ENCODE data around the gene MAPK9.

MAPK9 gene

DNA sequence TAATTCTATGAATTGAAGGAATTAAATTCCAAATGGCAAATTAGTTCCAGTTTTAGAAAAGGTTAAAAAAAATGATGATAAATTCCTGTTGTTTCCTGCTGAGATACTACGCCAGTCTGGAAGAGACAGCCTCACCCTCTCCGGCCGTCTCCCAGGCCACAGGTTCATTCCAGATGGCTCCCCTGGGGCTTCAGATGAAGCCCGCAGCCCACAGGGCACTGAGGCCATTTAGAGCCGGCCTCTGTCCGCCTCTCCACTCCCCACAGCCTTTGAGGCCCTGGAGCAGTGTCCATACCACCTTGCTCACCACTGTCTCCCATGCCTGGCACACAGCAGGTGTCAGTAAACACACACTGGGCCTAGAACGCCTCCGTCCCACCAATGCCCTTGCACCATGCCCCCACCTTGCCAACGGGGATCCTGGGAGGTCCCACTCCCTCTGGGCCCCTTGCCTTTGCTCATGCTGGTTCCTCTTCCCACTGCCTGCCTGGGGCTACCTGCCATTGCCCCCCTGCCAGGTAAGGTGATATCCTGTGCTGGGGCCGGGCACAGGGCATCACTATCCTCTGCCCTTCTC lies 35.2 kb upstream of the MAPK9 start:
- Histone ChIP-seq H4K20me1 (ENCODE audit: insufficient read depth, low read length, poor library complexity, severe bottlenecking) (no peaks in the 10 kb centered on the region), H3K4me1 (ENCODE audit: insufficient read depth, low read length, poor library complexity, severe bottlenecking) (no peaks in the 10 kb centered on the region), H3K9ac (ENCODE audit: low read depth, low read length, poor library complexity, severe bottlenecking) (no peak overlapping the region), H2AFZ (ENCODE audit: low read length) (no peak overlapping the region), H3K27me3 (ENCODE audit: insufficient read depth, low read length, poor library complexity, severe bottlenecking) (no peaks in the 10 kb centered on the region), H3K4me3 (ENCODE audit: low read length, poor library complexity, severe bottlenecking) (no peak overlapping the region), H3K9me3 (ENCODE audit: insufficient read depth, low read depth, low read length) (no peaks in the 10 kb centered on the region), H3F3A (ENCODE audit: low read depth) (no peaks in the 10 kb centered on the region), H3K4me2 (ENCODE audit: low read depth, low read length, poor library complexity, severe bottlenecking) (no peak overlapping the region), H3K9me2 (replicated peaks; ENCODE audit: low read depth, low read length) (no peaks in the 10 kb centered on the region), H3K79me2 (ENCODE audit: insufficient read depth, low read length) (no peaks in the 10 kb centered on the region), H3K36me3 (ENCODE audit: insufficient read depth, low read length) (no peaks in the 10 kb centered on the region)
- TF ChIP-seq CTCF (conservative IDR thresholded peaks at IDR 0.05; ENCODE audit: low read length), result no peak
- no peak for TF ChIP-seq EZH2phosphoT487 (IDR thresholded peaks at IDR 0.05; ENCODE audit: borderline replicate concordance)

DNA sequence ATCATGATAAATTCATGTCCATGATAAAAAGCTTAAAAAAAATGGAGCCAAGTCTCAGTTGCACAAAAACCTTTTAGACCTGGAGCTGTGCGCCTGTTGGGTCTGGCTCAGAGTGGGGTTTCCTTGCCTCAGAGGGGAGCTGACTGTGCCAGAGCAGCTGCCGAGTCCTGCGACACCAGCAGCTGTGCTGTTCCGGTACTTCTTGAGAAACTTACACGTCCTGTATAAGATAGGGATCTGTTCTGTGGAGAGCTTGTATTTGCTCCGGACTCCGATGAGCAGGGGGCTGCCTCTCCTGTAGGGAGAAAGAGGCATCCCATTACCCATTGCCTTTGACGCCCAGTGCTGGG lies 32.7 kb upstream of the MAPK9 start:
- TF ChIP-seq EZH2phosphoT487 (IDR thresholded peaks at IDR 0.05; ENCODE audit: borderline replicate concordance), result no peak
- TF ChIP-seq CTCF (conservative IDR thresholded peaks at IDR 0.05; ENCODE audit: low read length), result no peak
- Histone ChIP-seq H3K9ac (ENCODE audit: low read depth, low read length, poor library complexity, severe bottlenecking) (no peak overlapping the region), H3K36me3 (ENCODE audit: insufficient read depth, low read length) (no peaks in the 10 kb centered on the region)

DNA sequence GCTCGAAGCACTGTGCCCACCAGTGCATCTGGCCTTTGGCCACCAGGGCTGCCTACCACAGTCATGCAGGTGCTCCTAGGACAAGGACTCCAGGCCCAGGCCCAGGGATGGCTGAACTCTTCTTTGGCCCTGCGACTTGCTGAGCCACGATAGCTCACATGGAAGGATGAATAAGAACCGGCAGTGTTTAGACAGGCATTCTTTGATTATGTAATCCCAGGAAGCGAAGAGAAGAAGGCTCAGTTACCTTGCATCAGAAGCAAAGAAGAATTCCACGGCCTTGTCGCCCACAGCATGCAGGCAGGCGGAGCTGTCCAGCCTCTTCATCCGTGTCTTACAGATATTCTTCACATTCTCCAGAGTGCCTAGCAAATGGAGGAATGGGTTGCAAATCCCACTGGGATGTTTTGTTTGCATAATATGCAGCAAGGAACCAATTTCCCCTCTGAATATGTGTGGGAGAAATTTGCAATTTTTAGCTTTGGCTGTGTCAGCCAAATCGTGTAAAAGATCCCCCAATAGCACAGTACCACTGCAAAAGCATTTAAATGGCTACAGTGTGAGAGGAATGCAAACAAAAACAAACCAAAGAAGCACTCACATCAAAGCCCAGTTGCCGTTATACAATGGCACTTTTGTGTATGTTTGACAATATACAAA lies 32.2 kb upstream of the MAPK9 start:
- Histone ChIP-seq H3K79me2 (ENCODE audit: insufficient read depth, low read length) (no peaks in the 10 kb centered on the region), H3K4me2 (ENCODE audit: low read depth, low read length, poor library complexity, severe bottlenecking) (no peak overlapping the region), H3K9me2 (replicated peaks; ENCODE audit: low read depth, low read length) (no peaks in the 10 kb centered on the region), H3K9ac (ENCODE audit: low read depth, low read length, poor library complexity, severe bottlenecking) (no peak overlapping the region), H3K27me3 (ENCODE audit: insufficient read depth, low read length, poor library complexity, severe bottlenecking) (no peaks in the 10 kb centered on the region), H3K4me3 (ENCODE audit: low read length, poor library complexity, severe bottlenecking) (no peak overlapping the region), H4K20me1 (ENCODE audit: insufficient read depth, low read length, poor library complexity, severe bottlenecking) (no peaks in the 10 kb centered on the region), H3K4me1 (ENCODE audit: insufficient read depth, low read length, poor library complexity, severe bottlenecking) (no peaks in the 10 kb centered on the region), H3K9me3 (ENCODE audit: insufficient read depth, low read depth, low read length) (no peaks in the 10 kb centered on the region), H2AFZ (ENCODE audit: low read length) (no peak overlapping the region), H3K36me3 (ENCODE audit: insufficient read depth, low read length) (no peaks in the 10 kb centered on the region), H3F3A (ENCODE audit: low read depth) (no peaks in the 10 kb centered on the region)
- TF ChIP-seq EZH2phosphoT487 (IDR thresholded peaks at IDR 0.05; ENCODE audit: borderline replicate concordance) (no peak), CTCF (conservative IDR thresholded peaks at IDR 0.05; ENCODE audit: low read length) (no peak)

More for the DNA sequence above, 32.7 kb upstream of the MAPK9 start:
- Histone ChIP-seq H3K4me1 (ENCODE audit: insufficient read depth, low read length, poor library complexity, severe bottlenecking) (no peaks in the 10 kb centered on the region), H3K27me3 (ENCODE audit: insufficient read depth, low read length, poor library complexity, severe bottlenecking) (no peaks in the 10 kb centered on the region), H3K79me2 (ENCODE audit: insufficient read depth, low read length) (no peaks in the 10 kb centered on the region), H3K4me2 (ENCODE audit: low read depth, low read length, poor library complexity, severe bottlenecking) (no peak overlapping the region), H3K9me2 (replicated peaks; ENCODE audit: low read depth, low read length) (no peaks in the 10 kb centered on the region), H3K4me3 (ENCODE audit: low read length, poor library complexity, severe bottlenecking) (no peak overlapping the region), H4K20me1 (ENCODE audit: insufficient read depth, low read length, poor library complexity, severe bottlenecking) (no peaks in the 10 kb centered on the region), H2AFZ (ENCODE audit: low read length) (no peak overlapping the region), H3K9me3 (ENCODE audit: insufficient read depth, low read depth, low read length) (no peaks in the 10 kb centered on the region), H3F3A (ENCODE audit: low read depth) (no peaks in the 10 kb centered on the region)

Measured in Loucy (cell line).